HepG2 (cell line): ENCODE results near the gene CHAF1A. TPM values are rescaled to one million over a fixed set of nuclear protein-coding genes. Genes with fewer than 3 reads are reported as not detected.

Source experiments
- AGO2 ChIP-seq: fragments of 200-400 bp; formaldehyde crosslinking; optimal IDR thresholded peaks from 2 replicates; pipeline ENCODE3; 2017; ENCODE audit warnings: mild to moderate bottlenecking, low read depth, low read length, moderate library complexity
- AHR ChIP-seq: IDR thresholded peaks from 2 replicates; pipeline ENCODE4 v1.6.1; 2018; ENCODE audit warnings: missing genetic modification reagents, missing compliant biosample characterization
- ATF1 ChIP-seq: IDR thresholded peaks from 2 replicates; pipeline ENCODE4 v1.6.1; 2016; ENCODE audit warnings: mild to moderate bottlenecking, control low read depth
- ATRX ChIP-seq: sonication (generic); formaldehyde crosslinking; IDR thresholded peaks from 2 replicates; pipeline ENCODE4 v1.4.0; 2020; ENCODE audit warnings: missing genetic modification reagents, borderline replicate concordance
- HDAC1 ChIP-seq: sonication (generic); formaldehyde crosslinking; IDR thresholded peaks from 2 replicates; pipeline ENCODE4 v1.5.1; 2020; ENCODE audit warnings: mild to moderate bottlenecking, missing genetic modification reagents
- HNRNPK ChIP-seq: fragments of 200-400 bp; formaldehyde crosslinking; IDR thresholded peaks from 2 replicates; pipeline ENCODE4 v1.6.1; 2018; ENCODE audit warnings: low read length, low read depth, moderate library complexity, mild to moderate bottlenecking; ENCODE audit not compliant: poor library complexity, severe bottlenecking
- MEF2D ChIP-seq: sonication (generic); formaldehyde crosslinking; IDR thresholded peaks from 2 replicates; pipeline ENCODE4 v1.5.1; 2020; ENCODE audit warnings: mild to moderate bottlenecking, missing genetic modification reagents
- MEIS1 ChIP-seq: sonication (generic); formaldehyde crosslinking; IDR thresholded peaks from 2 replicates; pipeline ENCODE4 v1.9.0; 2021; ENCODE audit warnings: mild to moderate bottlenecking, missing genetic modification reagents, moderate library complexity, borderline replicate concordance
- NPAS2 ChIP-seq: sonication (generic); formaldehyde crosslinking; IDR thresholded peaks from 2 replicates; pipeline ENCODE4 v1.8.0; 2022; ENCODE audit warnings: mild to moderate bottlenecking, missing genetic modification reagents, borderline replicate concordance
- PHF8 ChIP-seq: sonication (generic); formaldehyde crosslinking; IDR thresholded peaks from 2 replicates; pipeline ENCODE4 v1.5.0; 2020; ENCODE audit warnings: missing genetic modification reagents
- POGZ ChIP-seq: sonication (generic); formaldehyde crosslinking; IDR thresholded peaks from 2 replicates; pipeline ENCODE4 v1.4.0; 2020; ENCODE audit warnings: mild to moderate bottlenecking, missing genetic modification reagents
- RAD51 ChIP-seq: fragments of 450-650 bp; IDR thresholded peaks from 2 replicates; pipeline ENCODE4 v1.6.1; 2016; ENCODE audit warnings: borderline replicate concordance
- RNF219 ChIP-seq: sonication (generic); formaldehyde crosslinking; IDR thresholded peaks from 2 replicates; pipeline ENCODE4 v1.5.0; 2020; ENCODE audit warnings: mild to moderate bottlenecking, missing genetic modification reagents
- TAF15 ChIP-seq: fragments of 200-400 bp; formaldehyde crosslinking; IDR thresholded peaks from one replicate; pipeline ENCODE4 v1.6.1; 2018; ENCODE audit warnings: mild to moderate bottlenecking, low read depth, low read length; ENCODE audit not compliant: poor library complexity, severe bottlenecking
- TCF7 ChIP-seq: sonication (generic); IDR thresholded peaks from 2 replicates; pipeline ENCODE4 v1.6.1; 2016; ENCODE audit warnings: antibody characterized with exemption, low read depth
- TOPORS ChIP-seq: sonication (generic); formaldehyde crosslinking; IDR thresholded peaks from 2 replicates; pipeline ENCODE4 v1.8.0; 2023; ENCODE audit warnings: mild to moderate bottlenecking, missing genetic modification reagents
- U2AF2 ChIP-seq: fragments of 200-400 bp; formaldehyde crosslinking; IDR thresholded peaks from 2 replicates; pipeline ENCODE4 v1.6.1; 2017; ENCODE audit warnings: low read depth, mild to moderate bottlenecking, low read length
- YEATS2 ChIP-seq: sonication (generic); formaldehyde crosslinking; IDR thresholded peaks from 2 replicates; pipeline ENCODE4 v1.4.0; 2020; ENCODE audit warnings: missing genetic modification reagents, borderline replicate concordance
- ZFP36L1 ChIP-seq: sonication (generic); formaldehyde crosslinking; IDR thresholded peaks from 2 replicates; pipeline ENCODE4 v1.8.0; 2022; ENCODE audit warnings: mild to moderate bottlenecking, missing genetic modification reagents, moderate library complexity
- ZKSCAN5 ChIP-seq: sonication (generic); formaldehyde crosslinking; IDR thresholded peaks from 2 replicates; pipeline ENCODE4 v1.5.1; 2020; ENCODE audit warnings: mild to moderate bottlenecking, missing genetic modification reagents
- ZNF180 ChIP-seq: sonication (generic); formaldehyde crosslinking; IDR thresholded peaks from 2 replicates; pipeline ENCODE4 v1.4.0; 2020; ENCODE audit warnings: low read depth, missing genetic modification reagents, borderline replicate concordance
- ZNF337 ChIP-seq: sonication (generic); formaldehyde crosslinking; IDR thresholded peaks from 2 replicates; pipeline ENCODE4 v1.5.1; 2020; ENCODE audit warnings: missing genetic modification reagents, low read depth, mild to moderate bottlenecking, borderline replicate concordance
- ZNF362 ChIP-seq: sonication (generic); formaldehyde crosslinking; IDR thresholded peaks from 2 replicates; pipeline ENCODE4 v1.4.0; 2020; ENCODE audit warnings: missing genetic modification reagents, mild to moderate bottlenecking, borderline replicate concordance
- ZNF367 ChIP-seq: sonication (generic); formaldehyde crosslinking; IDR thresholded peaks from 2 replicates; pipeline ENCODE4 v1.4.0; 2020; ENCODE audit warnings: missing genetic modification reagents, borderline replicate concordance
- ZNF766 ChIP-seq: sonication (generic); formaldehyde crosslinking; IDR thresholded peaks from 2 replicates; pipeline ENCODE4 v1.5.0; 2020; ENCODE audit warnings: missing genetic modification reagents, borderline replicate concordance
- ZNF782 ChIP-seq: sonication (generic); formaldehyde crosslinking; IDR thresholded peaks from 2 replicates; pipeline ENCODE4 v1.4.0; 2020; ENCODE audit warnings: missing genetic modification reagents, mild to moderate bottlenecking, borderline replicate concordance
- ZNF891 ChIP-seq: sonication (generic); formaldehyde crosslinking; IDR thresholded peaks from 2 replicates; pipeline ENCODE4 v1.5.0; 2020; ENCODE audit warnings: mild to moderate bottlenecking, missing genetic modification reagents
- ZSCAN21 ChIP-seq: sonication (generic); formaldehyde crosslinking; IDR thresholded peaks from 2 replicates; pipeline ENCODE4 v1.8.0; 2022; ENCODE audit warnings: mild to moderate bottlenecking, missing genetic modification reagents, moderate library complexity, borderline replicate concordance
- polyA plus RNA-seq, 8 experiments: library from polyadenylated mRNA; depleted of rRNA in 3 of 8; stranded (reverse) in 7 of 8; unstranded in 1 of 8; fragments of >200 nt; fragmentation: Illumina TruSeq in 4 of 8; extraction: Trizol in 4 of 8; gene quantifications; 2 replicates each; pipeline versions ENCODE4 v1.2.1 to v1.2.3, GENCODE V29; 2011 to 2016; ENCODE audit warnings: low read depth in 4 of 8, missing spikeins in 1 of 8, mixed read lengths in 1 of 8; ENCODE audit not compliant: insufficient read depth in 1 of 8
- total RNA-seq, 5 experiments: library from RNA; depleted of rRNA; stranded (reverse); fragments of >200 nt; fragmentation: Illumina TruSeq; extraction: Trizol; gene quantifications; 2 replicates each; pipeline ENCODE4 v1.2.3, GENCODE V29; 2016; ENCODE audit warnings: low read depth in 1 of 5

The CHAF1A gene
- total and polyA plus RNA-seq, 2 of the 13 experiments (the other 11 are each of a cell fraction or from before 2014, with no cell fraction given), result 11.0 to 34.8 TPM

- no peak for TF ChIP-seq TCF7
- no peak for TF ChIP-seq RNF219
- TF ChIP-seq NPAS2 (CRISPR knock-in tag), result no peak
- TF ChIP-seq ATF1 (CRISPR knock-in tag), result no peak
- no peak for TF ChIP-seq ZKSCAN5
- no peak for TF ChIP-seq ZNF782 (CRISPR knock-in tag)
- TF ChIP-seq ZNF337 (CRISPR knock-in tag), result no peak
- TF ChIP-seq ZNF180 (CRISPR knock-in tag), result no peak
- TF ChIP-seq ATRX (CRISPR knock-in tag), result no peak
- no peak for TF ChIP-seq TOPORS
- no peak for TF ChIP-seq ZSCAN21 (CRISPR knock-in tag)
- no peak for TF ChIP-seq TAF15
- no peak for TF ChIP-seq ZNF362 (CRISPR knock-in tag)
- no peak for TF ChIP-seq YEATS2
- no peak for TF ChIP-seq ZFP36L1 (CRISPR knock-in tag)
- no peak for TF ChIP-seq U2AF2
- TF ChIP-seq MEIS1, result no peak
- no peak for TF ChIP-seq ZNF367 (CRISPR knock-in tag)
- no peak for TF ChIP-seq MEF2D (CRISPR knock-in tag)
- TF ChIP-seq RAD51, result no peak
- TF ChIP-seq PHF8 (CRISPR knock-in tag), result no peak
- no peak for TF ChIP-seq AGO2
- TF ChIP-seq POGZ (CRISPR knock-in tag), result no peak
- no peak for TF ChIP-seq ZNF891 (CRISPR knock-in tag)
- no peak for TF ChIP-seq ZNF766 (CRISPR knock-in tag)
- TF ChIP-seq AHR (CRISPR knock-in tag), result no peak
- TF ChIP-seq HDAC1, result no peak
- TF ChIP-seq HNRNPK, result no peak
These were observed 17.0 kb upstream of the CHAF1A start (continued) for GRCh38 chr19:4385291-4386040.
